IMR-90 (cell line): ENCODE results near the gene CCL4. TPM values are rescaled to one million over a fixed set of nuclear protein-coding genes. Genes with fewer than 3 reads are reported as not detected.

Source experiments
- ATAC-seq: fragments of 200-7000 bp; cut with Tn5 transposase; 2 replicates; pipeline ENCODE4 v1.9.1; 2020; ENCODE audit warnings: low read depth, mild to moderate bottlenecking, moderate library complexity
- BruUV-seq: library from RNA; stranded (reverse); fragments of 400-500 nt; replicated peaks from 2 replicates; lab custom pipeline; 2021; lab: Mats Ljungman, UMichigan
- CTCF ChIA-PET: fragments of 300-600 bp; formaldehyde crosslinking; extraction: SDS; loops from one replicate; lab custom pipeline; 2021; ENCODE audit warnings: antibody characterized with exemption; lab: Yijun Ruan, JAX
- POLR2A ChIA-PET: fragments of 300-600 bp; sonication (Branson Sonifier 250); formaldehyde crosslinking; loops from one replicate; lab custom pipeline; 2022; ENCODE audit warnings: antibody characterized with exemption; ENCODE audit not compliant: unreplicated experiment; lab: Charles Lee
- DNase-seq: peaks from one replicate; pipeline ENCODE4 v3.0.0; 2013
- H2AFZ ChIP-seq: replicated peaks from 2 replicates; pipeline ENCODE3; 2013; ENCODE audit warnings: low read length, mild to moderate bottlenecking; ENCODE audit not compliant: poor library complexity
- H2AK5ac ChIP-seq: 2 replicates; pipeline ENCODE4 v1.6.1; 2013; ENCODE audit warnings: low read depth, low read length, inconsistent platforms
- H2AK9ac ChIP-seq: replicated peaks from 2 replicates; pipeline ENCODE3; 2013; ENCODE audit warnings: mild to moderate bottlenecking, low read depth, low read length, moderate library complexity; ENCODE audit not compliant: poor library complexity
- H2BK120ac ChIP-seq: 2 replicates; pipeline ENCODE4 v1.6.1; 2013; ENCODE audit warnings: low read depth, low read length, inconsistent platforms
- H2BK15ac ChIP-seq: 3 replicates; pipeline ENCODE4 v1.6.1; 2013; ENCODE audit warnings: low read depth, low read length, inconsistent platforms
- H2BK20ac ChIP-seq: 2 replicates; pipeline ENCODE4 v1.6.1; 2013; ENCODE audit warnings: low read depth, mild to moderate bottlenecking, inconsistent platforms, low read length, moderate library complexity
- H2BK5ac ChIP-seq: 2 replicates; pipeline ENCODE4 v1.6.1; 2013; ENCODE audit warnings: mild to moderate bottlenecking, low read depth, low read length, inconsistent platforms; ENCODE audit not compliant: poor library complexity, severe bottlenecking
- H3K14ac ChIP-seq: replicated peaks from 2 replicates; pipeline ENCODE4 v1.6.1; 2013; ENCODE audit warnings: low read depth, low read length, inconsistent platforms
- H3K18ac ChIP-seq: 2 replicates; pipeline ENCODE4 v1.6.1; 2013; ENCODE audit warnings: low read depth, low read length, control low read depth
- H3K23ac ChIP-seq: 2 replicates; pipeline ENCODE4 v1.6.1; 2013; ENCODE audit warnings: low read depth, low read length, inconsistent platforms
- H3K27ac ChIP-seq: 2 replicates; pipeline ENCODE4 v1.5.1; 2013; ENCODE audit warnings: mild to moderate bottlenecking, control low read depth, low read length; ENCODE audit not compliant: insufficient read depth
- H3K27me3 ChIP-seq: 2 replicates; pipeline ENCODE4 v1.6.1; 2013; ENCODE audit warnings: low read length; ENCODE audit not compliant: control insufficient read depth, insufficient read depth
- H3K36me3 ChIP-seq: 2 replicates; pipeline ENCODE4 v1.6.1; 2013; ENCODE audit warnings: low read length, mixed read lengths; ENCODE audit not compliant: control insufficient read depth, insufficient read depth
- H3K4ac ChIP-seq: 2 replicates; pipeline ENCODE4 v1.6.1; 2013; ENCODE audit warnings: low read depth, low read length, inconsistent platforms
- H3K4me1 ChIP-seq: 2 replicates; pipeline ENCODE4 v1.6.1; 2013; ENCODE audit warnings: low read length, mixed read lengths; ENCODE audit not compliant: control insufficient read depth, insufficient read depth
- H3K4me2 ChIP-seq: 2 replicates; pipeline ENCODE4 v1.6.1; 2013; ENCODE audit warnings: low read depth, mild to moderate bottlenecking, control low read depth, low read length, moderate library complexity
- H3K4me3 ChIP-seq: 2 replicates; pipeline ENCODE4 v1.5.1; 2013; ENCODE audit warnings: low read depth, mild to moderate bottlenecking, control low read depth, low read length, moderate library complexity; ENCODE audit not compliant: insufficient read depth
- H3K56ac ChIP-seq: 2 replicates; pipeline ENCODE4 v1.6.1; 2013; ENCODE audit warnings: low read length, inconsistent platforms; ENCODE audit not compliant: insufficient read depth; ENCODE audit errors: extremely low read depth
- H3K79me1 ChIP-seq, 2 experiments: 2 replicates each; pipeline ENCODE4 v1.6.1; 2013; ENCODE audit warnings: low read length in 2 of 2, inconsistent platforms in 1 of 2, low read depth in 1 of 2
- H3K9ac ChIP-seq: 2 replicates; pipeline ENCODE4 v1.6.1; 2013; ENCODE audit warnings: low read depth, low read length, control low read depth
- H3K9me1 ChIP-seq: 2 replicates; pipeline ENCODE4 v1.6.1; 2013; ENCODE audit warnings: low read length, inconsistent platforms; ENCODE audit not compliant: insufficient read depth
- H3K9me3 ChIP-seq: 2 replicates; pipeline ENCODE4 v1.6.1; 2013; ENCODE audit warnings: low read length; ENCODE audit not compliant: control insufficient read depth, insufficient read depth
- H4K20me1 ChIP-seq: 2 replicates; pipeline ENCODE4 v1.6.1; 2013; ENCODE audit warnings: low read length, inconsistent platforms; ENCODE audit not compliant: insufficient read depth
- H4K5ac ChIP-seq: 2 replicates; pipeline ENCODE4 v1.6.1; 2013; ENCODE audit warnings: mild to moderate bottlenecking, low read depth, low read length, control low read depth
- H4K8ac ChIP-seq, 2 experiments: 2 replicates each; pipeline ENCODE4 v1.6.1; 2013; ENCODE audit warnings: low read depth in 2 of 2, low read length in 2 of 2, control low read depth in 1 of 2, inconsistent platforms in 1 of 2
- H4K91ac ChIP-seq: 2 replicates; pipeline ENCODE4 v1.6.1; 2013; ENCODE audit warnings: low read depth, low read length, inconsistent platforms; ENCODE audit not compliant: insufficient read depth
- BHLHE40 ChIP-seq: fragments of 150-350 bp; IDR thresholded peaks from 2 replicates; pipeline ENCODE4 v1.6.1; 2016; ENCODE audit warnings: mild to moderate bottlenecking, low read depth, low read length
- CEBPB ChIP-seq: IDR thresholded peaks from 2 replicates; pipeline ENCODE4 v1.6.1; 2012; ENCODE audit warnings: low read depth, low read length, improper control_type of control experiment
- CHD1 ChIP-seq: IDR thresholded peaks from 2 replicates; pipeline ENCODE4 v1.6.1; 2012; ENCODE audit warnings: low read depth, low read length, improper control_type of control experiment
- ELK1 ChIP-seq: fragments of 150-350 bp; IDR thresholded peaks from 2 replicates; pipeline ENCODE4 v1.6.1; 2016; ENCODE audit warnings: low read depth, mild to moderate bottlenecking, low read length, moderate library complexity, borderline replicate concordance
- FOS ChIP-seq: fragments of 150-350 bp; IDR thresholded peaks from 2 replicates; pipeline ENCODE4 v1.6.1; 2016; ENCODE audit warnings: low read depth, low read length
- MAFK ChIP-seq: IDR thresholded peaks from 2 replicates; pipeline ENCODE4 v1.6.1; 2012; ENCODE audit warnings: low read depth, low read length, improper control_type of control experiment
- MXI1 ChIP-seq: IDR thresholded peaks from 2 replicates; pipeline ENCODE4 v1.6.1; 2012; ENCODE audit warnings: low read depth, mild to moderate bottlenecking, low read length, moderate library complexity, borderline replicate concordance
- NFE2L2 ChIP-seq: fragments of 150-350 bp; IDR thresholded peaks from 2 replicates; pipeline ENCODE4 v1.6.1; 2016; ENCODE audit warnings: low read depth, mild to moderate bottlenecking, low read length
- POLR2A ChIP-seq: IDR thresholded peaks from 2 replicates; pipeline ENCODE4 v1.6.1; 2012; ENCODE audit warnings: mild to moderate bottlenecking, low read depth, low read length
- RAD21 ChIP-seq: IDR thresholded peaks from 2 replicates; pipeline ENCODE4 v1.6.1; 2012; ENCODE audit warnings: low read length, improper control_type of control experiment
- RCOR1 ChIP-seq: IDR thresholded peaks from 2 replicates; pipeline ENCODE4 v1.6.1; 2012; ENCODE audit warnings: mild to moderate bottlenecking, low read length, improper control_type of control experiment; ENCODE audit not compliant: insufficient replicate concordance
- RFX5 ChIP-seq: IDR thresholded peaks from 2 replicates; pipeline ENCODE4 v1.8.0; 2012; ENCODE audit warnings: low read depth, mild to moderate bottlenecking, low read length, moderate library complexity
- SMC3 ChIP-seq: fragments of 150-350 bp; IDR thresholded peaks from 2 replicates; pipeline ENCODE4 v1.6.1; 2016; ENCODE audit warnings: low read depth, mild to moderate bottlenecking, antibody characterized with exemption, low read length, moderate library complexity
- USF2 ChIP-seq: fragments of 150-350 bp; IDR thresholded peaks from 2 replicates; pipeline ENCODE4 v1.6.1; 2017; ENCODE audit warnings: mild to moderate bottlenecking, antibody characterized with exemption, low read length, low read depth
- WGBS, 2 experiments: methylation state at CpG; one replicate each; pipeline versions ENCODE4 v1.1.5 to v1.1.7; 2013; ENCODE audit warnings: missing lambda C conversion rate in 2 of 2; ENCODE audit not compliant: insufficient read length in 1 of 2; ENCODE audit errors: extremely low coverage in 2 of 2; 5-methylcytosine and 5-hydroxymethylcytosine counted together
- dilution Hi-C: fragments of 300-500 bp; cut with HindIII; formaldehyde crosslinking; loops from one replicate; pipeline ENCODE4 v1.14.3; 2018; ENCODE audit warnings: low sequenced_read_pairs; ENCODE audit not compliant: unreplicated experiment
- in situ Hi-C: fragments of 300-500 bp; cut with MboI; formaldehyde crosslinking; loops from 3 replicates; pipeline ENCODE4 v1.14.3; 2019; ENCODE audit warnings: low sequenced_read_pairs, inconsistent platforms, mixed read lengths
- intact Hi-C: fragments of 100-400 bp; cut with micrococcal nuclease; formaldehyde crosslinking; loops from 2 replicates; pipeline ENCODE4 v1.10.0; 2022
- polyA plus RNA-seq, 3 experiments: library from polyadenylated mRNA; depleted of rRNA; stranded (reverse); fragments of >200 nt; gene quantifications; 2 replicates each; pipeline ENCODE4 v1.2.3, GENCODE V29; 2012; ENCODE audit warnings: low replicate concordance in 1 of 3
- total RNA-seq: library from RNA; depleted of rRNA; stranded (reverse); fragments of >200 nt; gene quantifications from 2 replicates; pipeline ENCODE4 v1.2.3, GENCODE V29; 2012
- TF ChIP-seq, protein P1 (sequence below): conservative IDR thresholded peaks from 2 replicates; pipeline ENCODE4 v1.5.1; 2012; ENCODE audit warnings: mild to moderate bottlenecking, low read depth, low read length, improper control_type of control experiment

CCL4 gene
- total and polyA plus RNA-seq, 2 of the 4 experiments (the other 2 are of a cell fraction): not detected

DNA sequence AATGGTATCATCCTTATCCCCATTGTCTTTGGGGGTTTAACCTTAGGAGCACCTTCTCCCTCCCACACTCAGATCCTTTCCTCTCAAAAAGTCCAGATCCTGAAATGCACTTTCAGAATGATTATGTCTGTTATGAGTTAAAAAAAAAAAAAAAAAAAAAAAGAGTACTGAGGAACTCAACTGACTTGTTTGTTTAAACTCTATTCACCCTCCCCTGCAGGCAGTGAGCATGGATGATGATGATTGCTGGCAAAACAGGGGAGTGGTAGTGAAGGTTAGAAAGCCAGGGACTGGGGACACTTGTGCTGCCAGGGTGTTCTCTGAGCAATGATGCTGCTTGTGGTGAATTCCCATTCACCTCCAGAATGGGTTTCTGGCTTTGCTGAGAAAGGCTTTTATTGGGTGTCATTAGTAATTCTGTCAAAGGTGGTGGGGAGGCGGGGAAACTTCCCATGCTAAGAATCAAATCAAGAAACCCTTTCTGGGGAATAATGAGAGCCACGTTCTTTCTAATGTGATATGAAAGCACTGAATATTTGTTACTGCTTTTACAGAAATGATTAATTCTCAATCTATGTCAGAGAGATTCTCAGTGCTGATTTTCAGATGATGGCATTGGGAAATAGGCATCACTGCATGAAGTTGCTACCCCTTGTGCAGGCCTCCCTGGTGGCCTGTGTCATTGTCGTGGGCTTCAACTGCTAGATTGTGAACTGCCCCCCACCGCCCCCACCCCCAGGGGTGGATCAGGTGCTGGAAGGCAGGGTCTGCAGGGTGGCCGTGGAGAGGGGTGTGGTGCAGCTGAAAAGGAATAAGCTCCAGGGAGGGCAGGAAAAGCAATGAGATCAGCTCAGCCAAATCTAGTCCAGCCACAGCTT lies 14.1 kb downstream of the CCL4 start:
- ATAC-seq (no peak), DNase-seq (no peak)
- Histone ChIP-seq H3K14ac (no peak overlapping the region), H3K23ac (no peak overlapping the region), H3K18ac (no peak overlapping the region), H2AK5ac (no peak overlapping the region), H2AFZ (no peak overlapping the region), H3K9me1 (no peaks in the 10 kb centered on the region), H3K9me3 (no peaks in the 10 kb centered on the region), H3K9ac (no peak overlapping the region), H3K4ac (no peak overlapping the region), H2BK20ac (no peak overlapping the region), H3K4me3 (no peak overlapping the region), H3K27ac (no peak overlapping the region), H2BK15ac (no peak overlapping the region), H4K91ac (no peak overlapping the region), H3K56ac (no peak overlapping the region), H2AK9ac (no peak overlapping the region), H2BK120ac (no peak overlapping the region), H3K27me3 (no peaks in the 10 kb centered on the region), H3K36me3 (no peaks in the 10 kb centered on the region), H3K4me1 (no peaks in the 10 kb centered on the region), H2BK5ac (no peak overlapping the region), H4K20me1 (no peaks in the 10 kb centered on the region), H3K79me1 (no peaks in the 10 kb centered on the region), H4K5ac (no peak overlapping the region), H3K4me2 (no peak overlapping the region), H4K8ac (no peak overlapping the region)
- no CpG with 5 or more reads among the region's 5 CpGs for WGBS, 2 experiments
- POLR2A ChIA-PET: no interaction called here
- no TSS peak for BruUV-seq
- CTCF ChIA-PET: no interaction called here
- dilution Hi-C loops (no loop called here), intact Hi-C loops (no loop called here), in situ Hi-C loops (no loop called here)
- TF ChIP-seq MAFK (no peak), CEBPB (no peak), ELK1 (no peak), RAD21 (no peak), CHD1 (no peak), RFX5 (no peak), POLR2A (no peak), USF2 (no peak), MXI1 (no peak), FOS (no peak), NFE2L2 (no peak), BHLHE40 (no peak), RCOR1 (no peak), SMC3 (no peak)
- TF ChIP-seq, protein P1, sequence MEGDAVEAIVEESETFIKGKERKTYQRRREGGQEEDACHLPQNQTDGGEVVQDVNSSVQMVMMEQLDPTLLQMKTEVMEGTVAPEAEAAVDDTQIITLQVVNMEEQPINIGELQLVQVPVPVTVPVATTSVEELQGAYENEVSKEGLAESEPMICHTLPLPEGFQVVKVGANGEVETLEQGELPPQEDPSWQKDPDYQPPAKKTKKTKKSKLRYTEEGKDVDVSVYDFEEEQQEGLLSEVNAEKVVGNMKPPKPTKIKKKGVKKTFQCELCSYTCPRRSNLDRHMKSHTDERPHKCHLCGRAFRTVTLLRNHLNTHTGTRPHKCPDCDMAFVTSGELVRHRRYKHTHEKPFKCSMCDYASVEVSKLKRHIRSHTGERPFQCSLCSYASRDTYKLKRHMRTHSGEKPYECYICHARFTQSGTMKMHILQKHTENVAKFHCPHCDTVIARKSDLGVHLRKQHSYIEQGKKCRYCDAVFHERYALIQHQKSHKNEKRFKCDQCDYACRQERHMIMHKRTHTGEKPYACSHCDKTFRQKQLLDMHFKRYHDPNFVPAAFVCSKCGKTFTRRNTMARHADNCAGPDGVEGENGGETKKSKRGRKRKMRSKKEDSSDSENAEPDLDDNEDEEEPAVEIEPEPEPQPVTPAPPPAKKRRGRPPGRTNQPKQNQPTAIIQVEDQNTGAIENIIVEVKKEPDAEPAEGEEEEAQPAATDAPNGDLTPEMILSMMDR: no peak
